Fibroblast of lung (primary cell): ENCODE data around the gene PRKCA. TPM values are rescaled to one million over a fixed set of nuclear protein-coding genes. Genes with fewer than 3 reads are reported as not detected.

Source experiments
- DNase-seq, 2 donors: peaks; one replicate each; pipeline versions ENCODE4 v3.0.0 to v3.0.0-alpha.2; 2010; ENCODE audit warnings: low read depth in 2 of 2
- H2AFZ ChIP-seq: 2 replicates; pipeline ENCODE4 v1.5.1; 2012; ENCODE audit warnings: low read length, control low read depth, inconsistent platforms
- H3K27ac ChIP-seq: 2 replicates; pipeline ENCODE4 v1.5.1; 2011; ENCODE audit warnings: low read length, control low read depth; ENCODE audit not compliant: insufficient read depth
- H3K27me3 ChIP-seq: 2 replicates; pipeline ENCODE4 v1.5.1; 2011; ENCODE audit warnings: mild to moderate bottlenecking, low read length; ENCODE audit not compliant: control insufficient read depth, insufficient read depth
- H3K36me3 ChIP-seq: 2 replicates; pipeline ENCODE4 v1.5.1; 2011; ENCODE audit warnings: low read length; ENCODE audit not compliant: control insufficient read depth, insufficient read depth
- H3K4me1 ChIP-seq: 2 replicates; pipeline ENCODE4 v1.5.1; 2011; ENCODE audit warnings: low read length; ENCODE audit not compliant: control insufficient read depth, insufficient read depth; ENCODE audit errors: extremely low read depth
- H3K4me2 ChIP-seq: 2 replicates; pipeline ENCODE4 v1.5.1; 2011; ENCODE audit warnings: low read length, control low read depth; ENCODE audit not compliant: insufficient read depth; ENCODE audit errors: extremely low read depth
- H3K4me3 ChIP-seq, 4 experiments: fragments of 200-600 bp in 1 of 4; sonication (generic) in 1 of 4; replicated peaks in 1 of 4; 2 replicates each; pipeline ENCODE4 v1.5.1; 2011 to 2016; ENCODE audit warnings: low read length in 4 of 4, low read depth in 3 of 4, mild to moderate bottlenecking in 3 of 4, control low read depth in 2 of 4, inconsistent platforms in 1 of 4, mixed read lengths in 1 of 4; ENCODE audit not compliant: insufficient read depth in 1 of 4; ENCODE audit errors: control extremely low read depth in 1 of 4
- H3K79me2 ChIP-seq: 2 replicates; pipeline ENCODE4 v1.5.1; 2012; ENCODE audit warnings: mild to moderate bottlenecking, low read length, inconsistent platforms; ENCODE audit not compliant: control insufficient read depth, insufficient read depth
- H3K9ac ChIP-seq: 2 replicates; pipeline ENCODE4 v1.5.1; 2011; ENCODE audit warnings: mild to moderate bottlenecking, low read length, control low read depth; ENCODE audit not compliant: insufficient read depth
- H3K9me3 ChIP-seq: 2 replicates; pipeline ENCODE4 v1.5.1; 2012; ENCODE audit warnings: low read depth, low read length; ENCODE audit not compliant: control insufficient read depth, insufficient read depth
- H4K20me1 ChIP-seq: 2 replicates; pipeline ENCODE4 v1.5.1; 2011; ENCODE audit warnings: low read length; ENCODE audit not compliant: control insufficient read depth, insufficient read depth; ENCODE audit errors: extremely low read depth
- EZH2 ChIP-seq: IDR thresholded peaks from 2 replicates; pipeline ENCODE4 v1.5.1; 2012; ENCODE audit warnings: low read length, control low read depth, mild to moderate bottlenecking; ENCODE audit errors: missing control alignments
- polyA plus RNA-seq, 2 donors: library from polyadenylated mRNA; depleted of rRNA in 1 of 2; stranded (reverse) in 1 of 2; unstranded in 1 of 2; fragments of >200 nt; gene quantifications; 2 replicates each; pipeline ENCODE4 v1.2.1, GENCODE V29; 2011 to 2012; ENCODE audit warnings: missing spikeins in 1 of 2
- total RNA-seq: library from RNA; depleted of rRNA; stranded (reverse); fragments of >200 nt; gene quantifications from 2 replicates; pipeline ENCODE4 v1.2.1, GENCODE V29; 2014
- TF ChIP-seq, protein P1 (sequence below), 2 donors: IDR thresholded peaks in 1 of 2; conservative IDR thresholded peaks in 1 of 2; 1 replicate in 1 of 2; 2 replicates in 1 of 2; pipeline ENCODE4 v1.5.1; 2011 to 2012; ENCODE audit warnings: low read length in 2 of 2, control low read depth in 1 of 2, inconsistent platforms in 1 of 2, low read depth in 1 of 2, mild to moderate bottlenecking in 1 of 2

PRKCA gene
- total and polyA plus RNA-seq, 2 donors (not counting 1 experiment from before 2014, with no cell fraction given) = 34.0 to 74.2 TPM

DNA sequence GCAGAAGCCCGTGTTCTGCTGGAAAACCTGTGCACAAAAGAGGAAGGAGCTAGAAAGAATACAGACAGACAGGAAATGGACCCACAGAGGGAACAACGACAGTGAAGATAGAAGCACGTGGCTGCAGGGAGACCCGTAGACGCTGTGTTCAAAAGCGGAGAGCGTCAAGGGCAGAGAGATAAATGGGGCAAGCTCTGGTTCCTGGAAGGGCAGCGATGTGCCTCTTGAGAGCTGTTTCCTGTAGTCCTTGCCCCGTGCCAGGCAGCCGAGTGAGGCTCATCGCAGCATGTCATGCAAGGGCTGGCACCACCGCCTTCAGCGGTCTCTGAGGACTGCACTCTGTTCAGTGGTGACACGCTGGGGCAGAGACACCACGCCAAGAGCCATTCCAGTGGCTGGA, 488.9 kb downstream of the PRKCA start:
- Histone ChIP-seq H2AFZ (no peak overlapping the region), H3K4me3 (no peak overlapping the region), H3K36me3 (peaks cover 13% of the 10 kb centered on the region), H3K27ac (no peak overlapping the region), H3K4me2 (no peak overlapping the region), H4K20me1 (no peaks in the 10 kb centered on the region), H3K9ac (no peak overlapping the region), H3K27me3 (no peaks in the 10 kb centered on the region), H3K9me3 (no peaks in the 10 kb centered on the region), H3K4me1 (peaks cover 3% of the 10 kb centered on the region), H3K79me2 (no peaks in the 10 kb centered on the region)
- DNase-seq = no peak
- TF ChIP-seq, protein P1, sequence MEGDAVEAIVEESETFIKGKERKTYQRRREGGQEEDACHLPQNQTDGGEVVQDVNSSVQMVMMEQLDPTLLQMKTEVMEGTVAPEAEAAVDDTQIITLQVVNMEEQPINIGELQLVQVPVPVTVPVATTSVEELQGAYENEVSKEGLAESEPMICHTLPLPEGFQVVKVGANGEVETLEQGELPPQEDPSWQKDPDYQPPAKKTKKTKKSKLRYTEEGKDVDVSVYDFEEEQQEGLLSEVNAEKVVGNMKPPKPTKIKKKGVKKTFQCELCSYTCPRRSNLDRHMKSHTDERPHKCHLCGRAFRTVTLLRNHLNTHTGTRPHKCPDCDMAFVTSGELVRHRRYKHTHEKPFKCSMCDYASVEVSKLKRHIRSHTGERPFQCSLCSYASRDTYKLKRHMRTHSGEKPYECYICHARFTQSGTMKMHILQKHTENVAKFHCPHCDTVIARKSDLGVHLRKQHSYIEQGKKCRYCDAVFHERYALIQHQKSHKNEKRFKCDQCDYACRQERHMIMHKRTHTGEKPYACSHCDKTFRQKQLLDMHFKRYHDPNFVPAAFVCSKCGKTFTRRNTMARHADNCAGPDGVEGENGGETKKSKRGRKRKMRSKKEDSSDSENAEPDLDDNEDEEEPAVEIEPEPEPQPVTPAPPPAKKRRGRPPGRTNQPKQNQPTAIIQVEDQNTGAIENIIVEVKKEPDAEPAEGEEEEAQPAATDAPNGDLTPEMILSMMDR (conservative IDR thresholded peaks at IDR 0.05 in 1 of 2, IDR thresholded peaks at IDR 0.05 in 1 of 2; ENCODE audit: low read depth in 1 of 2, low read length in 2 of 2) = no peak
- no peak for TF ChIP-seq EZH2

DNA sequence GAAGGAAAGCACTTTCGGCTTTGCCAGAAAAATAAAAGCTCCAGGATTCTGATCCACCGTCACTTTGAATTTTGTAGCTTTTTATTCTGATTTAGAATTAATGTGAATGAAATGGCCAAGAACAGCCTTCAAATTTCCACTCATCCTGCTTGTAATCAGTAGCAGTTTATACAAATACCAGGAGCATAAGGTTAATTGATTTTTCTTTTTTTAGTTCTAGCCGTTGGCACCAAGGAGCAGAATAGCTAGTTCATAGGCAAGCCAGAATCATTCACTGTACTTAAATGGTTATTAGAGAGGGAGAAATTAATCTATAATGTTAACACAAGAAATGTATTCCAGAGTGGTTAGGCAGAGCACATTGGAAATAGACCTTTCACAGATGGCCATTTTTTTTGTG, 491.4 kb downstream of the PRKCA start:
- H3K36me3 ChIP-seq = peaks cover 16% of the 10 kb centered on the region
- TF ChIP-seq, protein P1 (conservative IDR thresholded peaks at IDR 0.05 in 1 of 2, IDR thresholded peaks at IDR 0.05 in 1 of 2; ENCODE audit: low read depth in 1 of 2, low read length in 2 of 2) = no peak
- TF ChIP-seq EZH2 = no peak

DNA sequence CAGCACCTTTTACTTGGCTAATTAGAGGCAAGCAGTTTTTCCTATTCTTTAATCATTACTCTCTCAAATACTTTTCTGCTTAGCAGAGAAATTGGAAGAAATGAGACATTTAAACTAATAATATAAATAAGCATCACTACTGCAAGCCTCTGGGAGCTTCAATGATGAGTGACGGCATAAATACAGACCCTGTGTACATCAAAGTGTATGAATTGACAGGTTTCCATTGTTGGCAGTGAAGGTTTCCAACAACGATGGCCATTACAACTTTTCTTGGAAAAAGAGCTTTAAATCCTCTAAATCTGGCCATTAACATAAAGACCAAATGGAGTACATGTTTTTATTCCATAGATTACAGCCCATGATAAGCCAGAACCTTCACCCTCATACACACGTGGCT, 493.1 kb downstream of the PRKCA start:
- no peak overlapping the region for H2AFZ ChIP-seq
- no peak overlapping the region for H3K27ac ChIP-seq
- no peaks in the 10 kb centered on the region for H3K27me3 ChIP-seq
- H3K4me2 ChIP-seq = no peak overlapping the region
- no peaks in the 10 kb centered on the region for H3K9me3 ChIP-seq
- no peak for DNase-seq
- no peaks in the 10 kb centered on the region for H4K20me1 ChIP-seq
- no peak overlapping the region for H3K4me3 ChIP-seq
- TF ChIP-seq EZH2 = no peak
- TF ChIP-seq, protein P1 (conservative IDR thresholded peaks at IDR 0.05 in 1 of 2, IDR thresholded peaks at IDR 0.05 in 1 of 2; ENCODE audit: low read depth in 1 of 2, low read length in 2 of 2) = no peak
- H3K9ac ChIP-seq = no peak overlapping the region
- H3K4me1 ChIP-seq = peaks cover 2% of the 10 kb centered on the region
- peaks cover 14% of the 10 kb centered on the region for H3K36me3 ChIP-seq
- H3K79me2 ChIP-seq = no peaks in the 10 kb centered on the region

More for the DNA sequence above, 491.4 kb downstream of the PRKCA start:
- Histone ChIP-seq H3K4me2 (no peak overlapping the region), H4K20me1 (no peaks in the 10 kb centered on the region), H3K9ac (no peak overlapping the region), H2AFZ (no peak overlapping the region), H3K27me3 (no peaks in the 10 kb centered on the region), H3K4me3 (no peak overlapping the region), H3K9me3 (no peaks in the 10 kb centered on the region), H3K79me2 (no peaks in the 10 kb centered on the region), H3K27ac (no peak overlapping the region), H3K4me1 (peaks cover 3% of the 10 kb centered on the region)
- no peak for DNase-seq
